Activated T-cell treated with anti-CD3 and anti-CD28 coated beads, Interleukin-2, amount 50 U/mL, for 4 hours (primary cell): ENCODE data around the gene BTBD18. TPM values are rescaled to one million over a fixed set of nuclear protein-coding genes. Genes with fewer than 3 reads are reported as not detected.
A peak's percentile ranks its signal among the peaks of the same experiment; 100 is the strongest.
"Not testable (repeated sequence)": the region's sequence is repeated elsewhere in the genome, so short reads cannot be mapped to it uniquely, and the experiment has no call there.

ENCODE experiments used
- ATAC-seq, 2 donors: fragments of 200-7000 bp; cut with Tn5 transposase; one replicate each; pipeline ENCODE4 v1.10.0; 2021
- DNase-seq: peaks from one replicate; pipeline ENCODE4 v3.0.0-alpha.2; 2020
- H3K27me3 Mint-ChIP-seq: one replicate; pipeline ENCODE4 v1.8.0; 2021; ENCODE audit warnings: low read depth, mixed read lengths
- H3K36me3 Mint-ChIP-seq: one replicate; pipeline ENCODE4 v1.8.0; 2022; ENCODE audit warnings: mixed read lengths; ENCODE audit not compliant: insufficient read depth
- H3K4me1 Mint-ChIP-seq: one replicate; pipeline ENCODE4 v1.8.0; 2021; ENCODE audit warnings: low read depth, mixed read lengths
- H3K4me3 Mint-ChIP-seq: one replicate; pipeline ENCODE4 v1.8.0; 2021; ENCODE audit warnings: mild to moderate bottlenecking, moderate library complexity, mixed read lengths
- H3K9me3 Mint-ChIP-seq: one replicate; pipeline ENCODE4 v1.8.0; 2021; ENCODE audit warnings: mixed read lengths
- total RNA-seq, 3 donors: library from RNA; stranded (reverse); gene quantifications; one replicate each; pipeline ENCODE4 v1.2.1, GENCODE V29; 2021

The BTBD18 gene
- total RNA-seq, 3 donors from 2014 or later, result not detected

DNA sequence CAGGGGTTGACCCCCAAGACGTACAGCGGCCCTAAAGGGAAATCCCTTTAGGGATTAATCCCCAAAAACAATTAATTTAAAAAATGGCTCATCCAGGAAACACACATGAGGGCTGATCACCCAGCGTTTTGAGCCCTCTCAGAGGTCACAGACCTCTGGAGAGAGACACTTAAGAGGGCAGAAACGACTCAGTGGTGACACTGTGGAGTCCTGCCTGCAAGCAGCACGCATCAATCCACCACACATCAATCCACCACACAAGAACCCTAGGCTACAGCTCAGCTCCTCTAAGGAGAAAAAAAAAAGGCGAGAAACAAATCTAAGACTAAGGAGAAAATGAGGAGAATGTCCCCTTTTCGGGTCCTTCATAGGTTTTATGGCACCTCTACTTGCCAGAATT lies 22.8 kb downstream of the BTBD18 start:
- Mint-ChIP-seq H3K36me3 (peaks cover 2% of the 10 kb centered on the region), H3K9me3 (no peaks in the 10 kb centered on the region), H3K4me1 (peaks cover 8% of the 10 kb centered on the region), H3K27me3 (no peaks in the 10 kb centered on the region), H3K4me3 (no peak overlapping the region)
- ATAC-seq (no peak), DNase-seq (no peak)

DNA sequence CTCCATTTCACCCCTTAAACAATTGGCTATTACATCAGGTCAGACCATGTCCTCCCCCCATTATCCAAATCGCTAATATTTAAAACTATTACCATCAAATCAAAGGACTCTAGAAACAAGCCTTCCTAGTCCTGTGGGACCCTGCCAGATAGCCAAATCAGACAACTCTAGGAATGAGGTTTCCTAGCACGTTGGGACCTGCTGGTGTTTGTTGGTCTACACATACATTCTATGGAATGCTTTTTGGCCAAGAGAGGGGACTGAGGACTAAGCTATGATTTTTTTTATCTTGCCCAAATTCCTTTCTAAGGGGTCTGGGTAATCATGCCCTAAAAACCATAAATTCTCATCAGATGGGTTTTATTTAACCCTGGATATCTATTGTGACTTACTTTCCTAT lies 24.4 kb downstream of the BTBD18 start:
- Mint-ChIP-seq H3K4me1 (peaks cover 8% of the 10 kb centered on the region), H3K4me3 (no peak overlapping the region), H3K27me3 (no peaks in the 10 kb centered on the region), H3K9me3 (no peaks in the 10 kb centered on the region), H3K36me3 (peaks cover 2% of the 10 kb centered on the region)
- no peak for ATAC-seq
- DNase-seq, result no peak

DNA sequence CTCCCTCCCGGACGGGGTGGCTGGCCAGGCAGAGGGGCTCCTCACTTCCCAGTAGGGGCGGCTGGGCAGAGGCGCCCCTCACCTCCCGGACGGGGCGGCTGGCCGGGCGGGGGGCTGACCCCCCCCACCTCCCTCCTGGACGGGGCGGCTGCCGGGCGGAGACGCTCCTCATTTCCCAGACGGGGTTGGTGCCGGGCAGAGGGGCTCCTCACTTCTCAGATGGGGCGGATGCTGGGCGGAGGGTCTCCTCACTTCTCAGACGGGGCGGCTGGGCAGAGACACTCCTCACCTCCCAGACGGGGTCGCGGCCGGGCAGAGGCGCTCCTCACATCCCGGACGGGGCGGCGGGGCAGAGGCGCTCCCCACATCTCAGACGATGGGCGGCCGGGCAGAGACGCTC lies 34.9 kb downstream of the BTBD18 start:
- not testable (repeated sequence) for ATAC-seq, H3K9me3 Mint-ChIP-seq, H3K27me3 Mint-ChIP-seq, H3K4me3 Mint-ChIP-seq, H3K36me3 Mint-ChIP-seq, DNase-seq
- H3K4me1 Mint-ChIP-seq, result peaks cover 19% of the 10 kb centered on the region

DNA sequence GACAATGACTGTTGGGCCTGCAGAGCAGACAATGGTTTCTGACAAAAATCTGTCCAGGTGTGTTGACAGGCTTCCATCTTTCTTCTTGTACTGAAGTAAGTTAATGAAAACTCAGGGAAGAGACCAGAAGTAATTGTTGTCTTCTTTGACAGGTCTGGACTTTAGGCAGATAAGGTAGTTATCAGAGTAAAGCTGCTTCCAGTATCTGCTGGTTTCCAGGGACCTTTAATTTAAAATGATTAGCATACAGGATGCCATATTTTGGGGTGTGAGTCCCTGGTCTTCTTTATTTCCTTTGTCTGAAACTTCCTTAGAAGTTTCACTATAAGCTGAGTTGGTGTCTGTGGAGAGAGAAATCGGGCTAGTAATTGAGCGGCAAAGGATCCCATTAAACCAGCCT lies 37.8 kb downstream of the BTBD18 start:
- peaks cover 32% of the 10 kb centered on the region for H3K4me1 Mint-ChIP-seq
- DNase-seq, result no peak
- H3K36me3 Mint-ChIP-seq, result peaks cover 4% of the 10 kb centered on the region
- ATAC-seq, result no peak
- no peaks in the 10 kb centered on the region for H3K9me3 Mint-ChIP-seq
- H3K27me3 Mint-ChIP-seq, result no peaks in the 10 kb centered on the region
- peak overlapping the region; percentile 100 for H3K4me3 Mint-ChIP-seq

DNA sequence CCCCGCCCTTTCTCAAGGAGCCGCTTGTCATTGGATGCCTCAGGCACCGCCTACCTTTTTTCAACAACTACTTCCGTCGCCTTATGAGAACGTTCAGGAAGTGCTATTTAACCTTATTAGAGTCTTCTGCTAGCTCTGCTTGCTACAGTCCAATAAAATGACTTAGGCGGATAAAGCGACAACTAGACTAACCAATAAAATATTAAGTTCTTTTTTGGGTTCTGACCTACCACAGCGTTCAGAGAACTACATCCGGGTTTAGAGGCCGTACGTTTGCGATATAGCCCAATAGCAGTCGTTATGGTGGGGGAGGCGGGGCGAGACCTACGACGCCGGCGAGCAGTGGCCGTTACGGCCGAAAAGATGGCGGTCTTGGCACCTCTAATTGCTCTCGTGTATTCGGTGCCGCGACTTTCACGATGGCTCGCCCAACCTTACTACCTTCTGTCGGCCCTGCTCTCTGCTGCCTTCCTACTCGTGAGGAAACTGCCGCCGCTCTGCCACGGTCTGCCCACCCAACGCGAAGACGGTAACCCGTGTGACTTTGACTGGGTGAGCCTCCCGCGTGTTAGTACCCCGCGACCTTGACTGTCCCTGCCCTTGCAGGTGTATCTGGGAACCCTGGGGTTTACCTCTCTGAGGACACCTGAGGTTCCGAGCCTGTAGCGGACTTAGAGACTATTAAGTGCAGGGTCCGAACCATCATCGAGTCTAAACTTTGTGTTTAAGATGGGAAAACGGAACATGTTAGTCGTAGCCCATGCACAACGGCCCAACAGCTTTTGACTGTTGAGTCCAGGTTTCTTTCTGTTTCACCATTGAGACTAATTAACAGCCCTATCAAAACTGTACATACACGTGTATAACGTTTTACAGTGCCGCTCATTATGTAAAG lies 39.1 kb downstream of the BTBD18 start, which contains the start of gene TMX2:
Gene TMX2 (plus strand): TSS at position 338 of the 895 bp plus-strand sequence. CDS start 26 bp downstream, at position 364.
- Mint-ChIP-seq H3K36me3 (peaks cover 6% of the 10 kb centered on the region), H3K4me1 (peaks cover 37% of the 10 kb centered on the region), H3K9me3 (no peaks in the 10 kb centered on the region), H3K27me3 (no peaks in the 10 kb centered on the region), H3K4me3 (peak within 1 kb of the TSS; percentile 100)
- DNase-seq, result peak; percentile 83
- peak; percentile 93 to 95 for ATAC-seq

DNA sequence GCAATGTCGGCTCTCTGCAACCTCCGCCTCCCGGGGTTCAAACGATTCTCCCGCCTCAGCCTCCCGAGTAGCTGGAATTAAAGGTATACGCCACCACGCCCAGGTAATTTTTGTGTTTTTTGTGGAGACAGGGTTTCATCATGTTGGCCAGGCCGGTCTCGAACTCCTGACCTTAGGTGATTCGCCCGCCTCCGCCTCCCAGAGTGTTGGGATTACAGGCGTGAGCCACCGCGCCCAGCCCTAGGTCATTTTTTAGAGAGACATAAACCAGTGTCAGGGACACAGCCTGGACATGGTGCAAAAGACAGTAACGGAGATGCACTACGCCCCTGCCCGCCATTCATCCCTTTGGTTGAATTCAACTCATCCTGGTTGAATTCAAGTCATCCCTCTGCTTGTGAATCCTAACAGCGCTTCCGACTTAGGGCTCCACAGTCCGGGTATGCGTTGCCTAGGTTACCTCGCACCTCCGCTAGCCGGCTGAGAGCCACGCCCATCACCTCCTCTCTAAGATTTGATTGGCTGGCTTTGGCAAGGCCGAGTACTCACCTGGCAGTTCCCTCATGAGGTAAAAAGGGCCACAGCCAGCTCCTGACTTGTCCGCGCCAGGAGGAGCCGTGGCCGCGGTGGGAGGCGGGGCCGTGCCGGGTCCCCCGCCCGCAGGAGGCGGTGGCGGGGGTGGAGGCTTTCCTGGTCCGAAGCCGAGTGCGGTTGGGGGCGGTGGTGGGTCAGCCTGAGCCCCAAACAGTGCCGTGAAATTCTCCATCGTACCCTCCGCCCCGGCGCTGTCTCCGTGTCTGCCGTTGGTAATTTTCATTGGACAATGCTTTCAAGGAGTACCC lies 40.0 kb downstream of the BTBD18 start, which contains the start of gene MED19:
Gene MED19 (minus strand): TSS at position 802 of the 842 bp plus-strand sequence. CDS start 36 bp downstream, at position 766.
- no peaks in the 10 kb centered on the region for H3K9me3 Mint-ChIP-seq
- peaks cover 6% of the 10 kb centered on the region for H3K36me3 Mint-ChIP-seq
- peak; percentile 50 to 51 for ATAC-seq
- H3K4me1 Mint-ChIP-seq, result peaks cover 37% of the 10 kb centered on the region
- peak; percentile 60 for DNase-seq
- no peaks in the 10 kb centered on the region for H3K27me3 Mint-ChIP-seq
- H3K4me3 Mint-ChIP-seq, result peak within 1 kb of the TSS; percentile 100

DNA sequence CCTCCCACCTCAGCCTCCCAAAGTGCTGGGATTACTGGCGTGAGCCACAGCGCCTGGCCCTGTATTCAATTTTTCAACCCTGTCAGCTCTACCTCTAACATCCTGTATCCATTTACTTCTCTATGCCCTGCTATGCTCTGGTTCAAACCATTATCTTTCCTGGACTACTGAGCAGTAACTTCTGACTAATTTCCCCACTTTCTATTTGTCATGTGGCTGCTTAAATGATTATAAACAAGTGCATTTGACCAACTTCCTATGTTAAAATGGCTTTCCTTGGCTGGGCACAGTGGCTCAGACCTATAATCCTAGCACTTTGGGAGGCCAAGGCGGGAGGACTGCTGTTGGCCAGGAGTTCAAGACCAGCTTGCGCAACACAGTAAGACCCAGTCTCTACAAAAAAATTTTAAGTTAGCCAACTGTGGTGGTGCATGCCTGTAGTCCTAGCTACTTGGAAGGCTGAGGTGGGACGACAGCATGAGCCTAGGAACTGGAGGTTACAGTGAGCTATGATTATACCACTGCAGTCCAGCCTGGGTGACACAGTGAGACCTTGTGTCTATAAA lies 41.7 kb downstream of the BTBD18 start:
- no peaks in the 10 kb centered on the region for H3K9me3 Mint-ChIP-seq
- H3K4me1 Mint-ChIP-seq, result peaks cover 34% of the 10 kb centered on the region
- ATAC-seq, result no peak
- DNase-seq, result no peak
- H3K4me3 Mint-ChIP-seq, result no peak overlapping the region
- H3K27me3 Mint-ChIP-seq, result no peaks in the 10 kb centered on the region
- peaks cover 6% of the 10 kb centered on the region for H3K36me3 Mint-ChIP-seq

DNA sequence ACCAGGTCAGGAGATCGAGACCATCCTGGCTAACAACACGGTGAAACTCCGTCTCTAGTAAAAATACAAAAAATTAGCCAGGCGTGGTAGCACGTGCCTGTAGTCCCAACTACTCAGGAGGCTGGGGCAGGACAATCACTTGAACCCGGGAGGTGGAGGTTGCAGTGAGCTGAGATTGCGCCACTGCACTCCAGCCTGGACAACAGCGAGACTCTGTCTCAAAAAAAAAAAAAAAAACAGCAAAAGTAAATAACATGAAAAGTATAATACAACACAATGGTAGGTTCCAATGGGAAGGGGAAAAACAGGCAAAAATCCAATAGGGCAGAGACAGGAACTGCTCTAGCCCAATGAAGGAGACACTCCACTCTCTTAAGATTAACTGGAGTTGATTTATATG lies 46.2 kb downstream of the BTBD18 start:
- not testable (repeated sequence) for ATAC-seq, DNase-seq, H3K27me3 Mint-ChIP-seq, H3K4me3 Mint-ChIP-seq, H3K9me3 Mint-ChIP-seq
- Mint-ChIP-seq H3K36me3 (peaks cover 17% of the 10 kb centered on the region), H3K4me1 (peaks cover 12% of the 10 kb centered on the region)

DNA sequence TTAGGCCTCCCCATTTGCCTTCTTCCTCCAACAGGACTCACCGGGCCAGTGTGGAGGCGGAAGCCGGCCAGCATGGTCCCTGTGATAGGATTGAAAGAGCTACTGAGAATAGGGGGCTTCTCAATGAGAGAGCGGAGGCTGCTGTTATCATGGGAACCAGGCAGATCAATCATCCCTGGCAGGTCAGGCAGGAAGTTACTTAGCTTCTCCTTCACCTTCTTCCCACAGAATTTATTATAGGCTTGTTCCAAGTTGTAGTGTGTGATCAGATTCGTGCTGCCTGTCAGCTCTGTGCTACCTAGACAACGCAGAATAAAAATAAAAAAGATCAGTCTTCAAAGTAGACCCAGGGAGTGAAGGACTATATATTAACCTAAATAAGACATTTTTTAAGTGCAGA lies 46.7 kb downstream of the BTBD18 start:
- no peak overlapping the region for H3K4me3 Mint-ChIP-seq

DNA sequence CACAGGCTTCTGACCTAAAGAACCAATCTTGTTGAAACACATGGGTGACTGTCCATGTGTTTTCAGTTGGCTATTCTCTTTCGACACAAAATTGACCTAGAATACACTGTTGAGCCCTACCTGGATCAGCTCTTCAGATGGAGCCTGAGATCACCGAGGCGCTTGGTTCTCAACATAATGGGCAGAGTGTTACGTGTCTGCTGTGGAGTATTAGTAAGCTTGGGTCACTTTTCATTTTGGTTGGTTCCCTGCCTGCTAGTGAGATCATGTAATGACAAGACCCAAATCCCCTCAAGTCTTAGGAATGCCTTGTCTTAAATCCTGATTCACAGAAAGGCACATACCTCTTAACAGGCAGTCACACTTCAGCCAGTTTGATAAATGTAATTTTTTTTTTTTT lies 48.3 kb downstream of the BTBD18 start:
- no peaks in the 10 kb centered on the region for H3K27me3 Mint-ChIP-seq
- no peaks in the 10 kb centered on the region for H3K9me3 Mint-ChIP-seq
- DNase-seq (no peak), ATAC-seq (no peak)
- no peak overlapping the region for H3K4me3 Mint-ChIP-seq
- H3K36me3 Mint-ChIP-seq, result peaks cover 31% of the 10 kb centered on the region
- H3K4me1 Mint-ChIP-seq, result peaks cover 4% of the 10 kb centered on the region

More for the DNA sequence above, 46.7 kb downstream of the BTBD18 start:
- Mint-ChIP-seq H3K4me1 (peaks cover 9% of the 10 kb centered on the region), H3K9me3 (no peaks in the 10 kb centered on the region), H3K27me3 (no peaks in the 10 kb centered on the region), H3K36me3 (peaks cover 21% of the 10 kb centered on the region)
- DNase-seq (no peak), ATAC-seq (no peak)

DNA sequence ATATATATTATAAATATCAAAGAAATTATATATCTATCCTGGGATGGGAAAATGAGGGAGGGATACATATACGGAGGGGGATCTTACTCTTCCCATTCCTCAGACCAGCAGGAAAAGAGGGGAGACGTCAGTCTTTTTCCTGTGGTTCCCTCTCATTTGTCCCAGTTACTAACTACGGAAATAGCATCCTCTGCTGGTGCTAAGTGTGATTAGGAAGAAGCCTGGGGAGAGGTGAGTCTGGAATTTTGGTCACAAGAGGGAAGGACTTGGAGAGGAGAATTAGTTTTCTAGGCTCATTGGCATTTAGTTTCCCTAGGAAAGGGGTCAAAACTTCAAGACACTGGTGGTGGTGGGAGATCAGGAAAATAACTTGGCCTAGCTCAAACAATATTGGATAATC lies 51.2 kb downstream of the BTBD18 start:
- ATAC-seq, result no peak

DNA sequence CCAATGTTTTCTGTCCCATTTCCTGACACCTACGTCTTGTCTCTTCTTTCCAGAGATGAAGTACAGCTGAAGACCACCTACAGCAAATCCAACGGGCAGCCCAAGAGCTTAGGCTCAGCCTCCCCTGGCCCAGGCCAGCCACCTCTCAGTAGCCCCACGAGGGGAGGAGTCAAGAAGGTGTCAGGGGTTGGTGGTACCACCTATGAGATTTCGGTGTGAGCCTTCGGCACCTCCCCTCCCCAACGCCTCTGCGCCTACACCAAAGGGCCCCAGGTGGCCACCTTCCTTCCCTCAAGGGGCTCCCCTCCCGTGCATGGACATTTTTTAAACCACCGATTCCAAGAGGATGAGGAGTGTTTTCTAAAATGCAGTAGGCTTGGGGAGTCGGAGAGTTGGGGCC lies 51.8 kb downstream of the BTBD18 start:
- Mint-ChIP-seq H3K36me3 (peaks cover 42% of the 10 kb centered on the region), H3K4me3 (no peak overlapping the region), H3K27me3 (no peaks in the 10 kb centered on the region), H3K4me1 (no peaks in the 10 kb centered on the region), H3K9me3 (no peaks in the 10 kb centered on the region)
- no peak for ATAC-seq
- no peak for DNase-seq

More for the DNA sequence above, 51.2 kb downstream of the BTBD18 start:
- H3K27me3 Mint-ChIP-seq, result no peaks in the 10 kb centered on the region
- H3K4me1 Mint-ChIP-seq, result no peaks in the 10 kb centered on the region
- no peaks in the 10 kb centered on the region for H3K9me3 Mint-ChIP-seq
- no peak for DNase-seq
- peaks cover 42% of the 10 kb centered on the region for H3K36me3 Mint-ChIP-seq
- H3K4me3 Mint-ChIP-seq, result no peak overlapping the region

DNA sequence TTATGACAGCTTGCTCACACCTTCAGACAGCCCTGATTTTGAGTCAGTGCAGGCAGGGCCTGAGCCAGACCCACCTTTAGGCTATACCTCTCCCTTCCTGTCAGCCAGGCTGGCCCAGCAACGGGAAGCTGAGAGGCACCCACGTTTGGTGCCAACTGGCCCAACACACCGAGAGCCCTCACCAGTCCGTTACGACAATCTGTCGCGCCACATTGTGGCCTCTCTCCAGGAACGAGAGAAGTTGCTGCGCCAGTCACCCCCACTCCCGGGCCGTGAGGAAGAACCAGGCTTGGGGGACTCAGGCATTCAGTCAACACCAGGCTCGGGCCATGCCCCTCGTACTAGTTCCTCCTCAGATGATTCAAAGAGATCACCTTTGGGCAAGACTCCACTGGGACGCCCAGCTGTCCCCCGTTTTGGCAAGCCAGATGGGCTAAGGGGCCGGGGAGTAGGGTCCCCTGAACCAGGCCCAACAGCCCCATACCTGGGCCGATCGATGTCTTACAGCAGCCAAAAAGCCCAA lies 52.7 kb downstream of the BTBD18 start:
- Mint-ChIP-seq H3K27me3 (no peaks in the 10 kb centered on the region), H3K4me3 (no peak overlapping the region), H3K4me1 (no peaks in the 10 kb centered on the region), H3K9me3 (no peaks in the 10 kb centered on the region), H3K36me3 (peaks cover 40% of the 10 kb centered on the region)
- DNase-seq (no peak), ATAC-seq (no peak)
